ENCODE data around the gene NSUN3.
A peak's percentile ranks its signal among the peaks of the same experiment; 100 is the strongest.
"Not testable (repeated sequence)": the region's sequence is repeated elsewhere in the genome, so short reads cannot be mapped to it uniquely, and the experiment has no call there.

The NSUN3 gene

GRCh38 chr3:94043285-94043684 lies 19.6 kb upstream of the NSUN3 start:
- no peak overlapping the region for H4K8ac ChIP-seq (ENCODE audit: low read length)
- no peak overlapping the region for H3K4me2 ChIP-seq (ENCODE audit: low read length, poor library complexity, severe bottlenecking)
- H3K4ac ChIP-seq (ENCODE audit: low read depth in 1 of 2, low read length in 2 of 2): no peak overlapping the region
- H2BK12ac ChIP-seq (ENCODE audit: low read length in 2 of 2): no peak overlapping the region
- no peaks in the 10 kb centered on the region for H3K4me1 ChIP-seq (ENCODE audit: control insufficient read depth, insufficient read depth, low read depth, low read length)
- no peak overlapping the region for H2AK5ac ChIP-seq (ENCODE audit: low read length, severe bottlenecking)
- DNase-seq: peak; percentile 8
- H3K27ac ChIP-seq (ENCODE audit: low read length, poor library complexity, severe bottlenecking): no peak overlapping the region
- no peak overlapping the region for H3K23ac ChIP-seq (ENCODE audit: low read length in 2 of 2)
- H3K4me3 ChIP-seq (ENCODE audit: insufficient read depth in 1 of 2, low read depth in 1 of 2, low read length in 2 of 2): no peak overlapping the region
- H2BK5ac ChIP-seq (ENCODE audit: low read depth, low read length, poor library complexity, severe bottlenecking): no peak overlapping the region
- H3K79me1 ChIP-seq (replicated peaks; ENCODE audit: low read length, poor library complexity, severe bottlenecking): peaks cover 2% of the 10 kb centered on the region
- no CpG with 5 or more reads among the region's 1 CpG for WGBS
- H3K14ac ChIP-seq (ENCODE audit: low read length in 2 of 2): no peak overlapping the region
- H3K36me3 ChIP-seq (ENCODE audit: control insufficient read depth in 1 of 2, insufficient read depth in 2 of 2, low read depth in 1 of 2, low read length in 2 of 2): peaks cover 12 to 17% of the 10 kb centered on the region in 2 experiments
- no peak overlapping the region for H3K18ac ChIP-seq (ENCODE audit: low read depth in 1 of 2, low read length in 2 of 2)
- no peaks in the 10 kb centered on the region for H3K27me3 ChIP-seq (ENCODE audit: control insufficient read depth in 1 of 2, insufficient read depth in 1 of 2, low read length in 2 of 2)
- no peak overlapping the region for H2AFZ ChIP-seq (ENCODE audit: low read depth, low read length)
- no peak overlapping the region for H4K91ac ChIP-seq (ENCODE audit: low read length)
- H2BK120ac ChIP-seq (ENCODE audit: low read depth, low read length): no peak overlapping the region
- H3K9ac ChIP-seq (ENCODE audit: low read length): no peak overlapping the region
- H3K9me3 ChIP-seq (ENCODE audit: control insufficient read depth, low read length): no peaks in the 10 kb centered on the region
- no peak overlapping the region for H2BK15ac ChIP-seq (ENCODE audit: low read depth, poor library complexity, severe bottlenecking)

GRCh38 chr3:94044100-94044936 lies 18.5 kb upstream of the NSUN3 start:
- H3K14ac ChIP-seq (ENCODE audit: low read length in 2 of 2); H3K79me1 ChIP-seq (replicated peaks; ENCODE audit: low read length, poor library complexity, severe bottlenecking); H4K8ac ChIP-seq (ENCODE audit: low read length); H2AK5ac ChIP-seq (ENCODE audit: low read length, severe bottlenecking); H3K4ac ChIP-seq (ENCODE audit: low read depth in 1 of 2, low read length in 2 of 2); H3K27ac ChIP-seq (ENCODE audit: low read length, poor library complexity, severe bottlenecking); H3K9me3 ChIP-seq (ENCODE audit: control insufficient read depth, low read length); H3K9ac ChIP-seq (ENCODE audit: low read length); H3K4me2 ChIP-seq (ENCODE audit: low read length, poor library complexity, severe bottlenecking); H2BK120ac ChIP-seq (ENCODE audit: low read depth, low read length); H2AFZ ChIP-seq (ENCODE audit: low read depth, low read length); H3K4me3 ChIP-seq (ENCODE audit: insufficient read depth in 1 of 2, low read depth in 1 of 2, low read length in 2 of 2); H3K23ac ChIP-seq (ENCODE audit: low read length in 2 of 2); DNase-seq; H2BK15ac ChIP-seq (ENCODE audit: low read depth, poor library complexity, severe bottlenecking); H3K18ac ChIP-seq (ENCODE audit: low read depth in 1 of 2, low read length in 2 of 2); H3K4me1 ChIP-seq (ENCODE audit: control insufficient read depth, insufficient read depth, low read depth, low read length); H2BK12ac ChIP-seq (ENCODE audit: low read length in 2 of 2); H3K27me3 ChIP-seq (ENCODE audit: control insufficient read depth in 1 of 2, insufficient read depth in 1 of 2, low read length in 2 of 2); H2BK5ac ChIP-seq (ENCODE audit: low read depth, low read length, poor library complexity, severe bottlenecking); H4K91ac ChIP-seq (ENCODE audit: low read length): not testable (repeated sequence)
- WGBS: 97% methylated on average over 61 of the region's 61 CpGs
- peaks cover 12 to 17% of the 10 kb centered on the region in 2 experiments for H3K36me3 ChIP-seq (ENCODE audit: control insufficient read depth in 1 of 2, insufficient read depth in 2 of 2, low read depth in 1 of 2, low read length in 2 of 2)

GRCh38 chr3:94046533-94046932 lies 16.3 kb upstream of the NSUN3 start:
- no peak overlapping the region for H2AK5ac ChIP-seq (ENCODE audit: low read length, severe bottlenecking)
- no peak overlapping the region for H2BK12ac ChIP-seq (ENCODE audit: low read length in 2 of 2)
- no peak overlapping the region for H2AFZ ChIP-seq (ENCODE audit: low read depth, low read length)
- H3K9ac ChIP-seq (ENCODE audit: low read length): no peak overlapping the region
- no peak overlapping the region for H2BK5ac ChIP-seq (ENCODE audit: low read depth, low read length, poor library complexity, severe bottlenecking)
- H3K9me3 ChIP-seq (ENCODE audit: control insufficient read depth, low read length): no peaks in the 10 kb centered on the region
- H2BK120ac ChIP-seq (ENCODE audit: low read depth, low read length): no peak overlapping the region
- no peak overlapping the region for H2BK15ac ChIP-seq (ENCODE audit: low read depth, poor library complexity, severe bottlenecking)
- H3K14ac ChIP-seq (ENCODE audit: low read length in 2 of 2): no peak overlapping the region
- no peak overlapping the region for H3K23ac ChIP-seq (ENCODE audit: low read length in 2 of 2)
- DNase-seq: no peak
- no peaks in the 10 kb centered on the region for H3K4me1 ChIP-seq (ENCODE audit: control insufficient read depth, insufficient read depth, low read depth, low read length)
- no peaks in the 10 kb centered on the region for H3K27me3 ChIP-seq (ENCODE audit: control insufficient read depth in 1 of 2, insufficient read depth in 1 of 2, low read length in 2 of 2)
- H3K4me2 ChIP-seq (ENCODE audit: low read length, poor library complexity, severe bottlenecking): no peak overlapping the region
- H3K4ac ChIP-seq (ENCODE audit: low read depth in 1 of 2, low read length in 2 of 2): no peak overlapping the region
- no peak overlapping the region for H3K4me3 ChIP-seq (ENCODE audit: insufficient read depth in 1 of 2, low read depth in 1 of 2, low read length in 2 of 2)
- H4K8ac ChIP-seq (ENCODE audit: low read length): no peak overlapping the region
- WGBS: no CpG with 5 or more reads among the region's 2 CpGs
- no peak overlapping the region for H3K18ac ChIP-seq (ENCODE audit: low read depth in 1 of 2, low read length in 2 of 2)
- no peak overlapping the region for H3K27ac ChIP-seq (ENCODE audit: low read length, poor library complexity, severe bottlenecking)
- H3K79me1 ChIP-seq (replicated peaks; ENCODE audit: low read length, poor library complexity, severe bottlenecking): peaks cover 5% of the 10 kb centered on the region
- H4K91ac ChIP-seq (ENCODE audit: low read length): no peak overlapping the region
- H3K36me3 ChIP-seq (ENCODE audit: control insufficient read depth in 1 of 2, insufficient read depth in 2 of 2, low read depth in 1 of 2, low read length in 2 of 2): peaks cover 12 to 17% of the 10 kb centered on the region in 2 experiments

- Histone ChIP-seq H2BK12ac (ENCODE audit: low read length in 2 of 2) (no peak overlapping the region), H3K36me3 (ENCODE audit: control insufficient read depth in 1 of 2, insufficient read depth in 2 of 2, low read depth in 1 of 2, low read length in 2 of 2) (peaks cover 9 to 24% of the 10 kb centered on the region in 2 experiments), H3K9me3 (ENCODE audit: control insufficient read depth, low read length) (no peaks in the 10 kb centered on the region), H3K4me1 (ENCODE audit: control insufficient read depth, insufficient read depth, low read depth, low read length) (no peaks in the 10 kb centered on the region), H3K27me3 (ENCODE audit: control insufficient read depth in 1 of 2, insufficient read depth in 1 of 2, low read length in 2 of 2) (no peaks in the 10 kb centered on the region), H4K8ac (ENCODE audit: low read length) (no peak overlapping the region), H3K4me2 (ENCODE audit: low read length, poor library complexity, severe bottlenecking) (no peak overlapping the region), H3K9ac (ENCODE audit: low read length) (no peak overlapping the region), H3K23ac (ENCODE audit: low read length in 2 of 2) (no peak overlapping the region), H3K4ac (ENCODE audit: low read depth in 1 of 2, low read length in 2 of 2) (no peak overlapping the region), H2BK120ac (ENCODE audit: low read depth, low read length) (no peak overlapping the region), H2AFZ (ENCODE audit: low read depth, low read length) (no peak overlapping the region), H2BK5ac (ENCODE audit: low read depth, low read length, poor library complexity, severe bottlenecking) (no peak overlapping the region), H3K79me1 (replicated peaks; ENCODE audit: low read length, poor library complexity, severe bottlenecking) (peaks cover 5% of the 10 kb centered on the region), H3K27ac (ENCODE audit: low read length, poor library complexity, severe bottlenecking) (no peak overlapping the region), H2BK15ac (ENCODE audit: low read depth, poor library complexity, severe bottlenecking) (no peak overlapping the region), H3K14ac (ENCODE audit: low read length in 2 of 2) (no peak overlapping the region), H4K91ac (ENCODE audit: low read length) (no peak overlapping the region), H3K4me3 (ENCODE audit: insufficient read depth in 1 of 2, low read depth in 1 of 2, low read length in 2 of 2) (no peak overlapping the region), H3K18ac (ENCODE audit: low read depth in 1 of 2, low read length in 2 of 2) (no peak overlapping the region), H2AK5ac (ENCODE audit: low read length, severe bottlenecking) (no peak overlapping the region)
- no peak for DNase-seq
- no CpG with 5 or more reads among the region's 2 CpGs for WGBS
Measured at GRCh38 chr3:94049267-94049666, 13.6 kb upstream of the NSUN3 start.
